NT2/D1 (cell line): ENCODE measurements around the gene WDR45B.

Source experiments
- DNase-seq: peaks from one replicate; pipeline ENCODE4 v3.0.0-alpha.2; 2011; ENCODE audit warnings: low read depth, low spot score
- H3K27me3 ChIP-seq: 2 replicates; pipeline ENCODE4 v1.6.0; 2011; ENCODE audit warnings: mild to moderate bottlenecking; ENCODE audit not compliant: insufficient read length, insufficient read depth
- H3K36me3 ChIP-seq: 2 replicates; pipeline ENCODE4 v1.6.1; 2011; ENCODE audit warnings: mild to moderate bottlenecking, low read length, mixed read lengths; ENCODE audit not compliant: insufficient read depth, insufficient read length
- H3K4me1 ChIP-seq: 2 replicates; pipeline ENCODE4 v1.5.1; 2011; ENCODE audit not compliant: insufficient read depth, insufficient read length
- H3K4me3 ChIP-seq: 2 replicates; pipeline ENCODE4 v1.5.1; 2011; ENCODE audit warnings: low read depth; ENCODE audit not compliant: insufficient read length
- H3K9ac ChIP-seq: 2 replicates; pipeline ENCODE4 v1.6.0; 2011; ENCODE audit warnings: low read depth; ENCODE audit not compliant: insufficient read length
- H3K9me3 ChIP-seq: 2 replicates; pipeline ENCODE4 v1.5.1; 2011; ENCODE audit warnings: mild to moderate bottlenecking, low read length; ENCODE audit not compliant: insufficient read depth
- SUZ12 ChIP-seq: IDR thresholded peaks from 2 replicates; pipeline ENCODE4 v1.6.1; 2011; ENCODE audit not compliant: insufficient read length, insufficient read depth; ENCODE audit errors: extremely low read depth
- YY1 ChIP-seq: IDR thresholded peaks from 2 replicates; pipeline ENCODE4 v1.6.1; 2011; ENCODE audit not compliant: insufficient read length, insufficient read depth
- ZNF274 ChIP-seq: IDR thresholded peaks from 2 replicates; pipeline ENCODE4 v1.6.1; 2011; ENCODE audit warnings: mild to moderate bottlenecking, low read depth, low read length

Gene WDR45B

GRCh38 chr17:82645516-82645915 lies 2.7 kb downstream of the WDR45B start:
- no peak overlapping the region for H3K9ac ChIP-seq

GRCh38 chr17:82644148-82644547 lies 4.1 kb downstream of the WDR45B start:
- TF ChIP-seq ZNF274 (no peak), SUZ12 (no peak), YY1 (no peak)

More at GRCh38 chr17:82645516-82645915, 2.7 kb downstream of the WDR45B start:
- Histone ChIP-seq H3K36me3 (peaks cover 46% of the 10 kb centered on the region), H3K4me1 (peaks cover 12% of the 10 kb centered on the region), H3K9me3 (no peaks in the 10 kb centered on the region), H3K27me3 (no peaks in the 10 kb centered on the region), H3K4me3 (no peak overlapping the region)
- TF ChIP-seq SUZ12 (no peak), YY1 (no peak)
- no peak for DNase-seq

GRCh38 chr17:82642022-82642421 lies 6.2 kb downstream of the WDR45B start:
- no peak overlapping the region for H3K4me3 ChIP-seq
- H3K4me1 ChIP-seq = peaks cover 3% of the 10 kb centered on the region
- no peak for DNase-seq
- H3K36me3 ChIP-seq = peaks cover 77% of the 10 kb centered on the region
- H3K9ac ChIP-seq = no peak overlapping the region
- TF ChIP-seq SUZ12 (no peak), YY1 (no peak), ZNF274 (no peak)
- H3K27me3 ChIP-seq = no peaks in the 10 kb centered on the region
- peaks cover 13% of the 10 kb centered on the region for H3K9me3 ChIP-seq

More at GRCh38 chr17:82644148-82644547, 4.1 kb downstream of the WDR45B start:
- Histone ChIP-seq H3K4me1 (peaks cover 6% of the 10 kb centered on the region), H3K27me3 (no peaks in the 10 kb centered on the region), H3K9me3 (no peaks in the 10 kb centered on the region; the same call in 1 of the 2 replicates), H3K4me3 (no peak overlapping the region), H3K9ac (no peak overlapping the region), H3K36me3 (peaks cover 59% of the 10 kb centered on the region)
- no peak for DNase-seq

GRCh38 chr17:82640036-82640435 lies 8.2 kb downstream of the WDR45B start:
- H3K27me3 ChIP-seq = no peaks in the 10 kb centered on the region
- no peak overlapping the region for H3K4me3 ChIP-seq
- no peak for TF ChIP-seq ZNF274
- no peak for TF ChIP-seq YY1
- TF ChIP-seq SUZ12 = no peak
- H3K36me3 ChIP-seq = peaks cover 88% of the 10 kb centered on the region
- H3K4me1 ChIP-seq = peaks cover 3% of the 10 kb centered on the region
- no peak overlapping the region for H3K9ac ChIP-seq
- no peak for DNase-seq
- peaks cover 19% of the 10 kb centered on the region for H3K9me3 ChIP-seq

- H3K9me3 ChIP-seq = peaks cover 19% of the 10 kb centered on the region
- no peak for TF ChIP-seq SUZ12
- no peak for TF ChIP-seq ZNF274
- TF ChIP-seq YY1 = no peak
- peaks cover 91% of the 10 kb centered on the region for H3K36me3 ChIP-seq
- no peak for DNase-seq
- no peaks in the 10 kb centered on the region for H3K27me3 ChIP-seq
- peaks cover 3% of the 10 kb centered on the region for H3K4me1 ChIP-seq
- no peak overlapping the region for H3K4me3 ChIP-seq
- H3K9ac ChIP-seq = no peak overlapping the region
These were observed 8.6 kb downstream of the WDR45B start for GRCh38 chr17:82639628-82640027.

GRCh38 chr17:82638183-82638773 lies 10.0 kb downstream of the WDR45B start:
- no peak overlapping the region for H3K9ac ChIP-seq
- no peak for DNase-seq
- no peaks in the 10 kb centered on the region for H3K27me3 ChIP-seq
- peaks cover 19% of the 10 kb centered on the region for H3K9me3 ChIP-seq
- no peak overlapping the region for H3K4me3 ChIP-seq
- peaks cover 3% of the 10 kb centered on the region for H3K4me1 ChIP-seq
- TF ChIP-seq ZNF274 (no peak), SUZ12 (no peak), YY1 (no peak)
- H3K36me3 ChIP-seq = peaks cover 89% of the 10 kb centered on the region

- TF ChIP-seq YY1 (no peak), ZNF274 (no peak), SUZ12 (no peak)
- DNase-seq = no peak
- peaks cover under 1% of the 10 kb centered on the region for H3K4me1 ChIP-seq
- H3K9ac ChIP-seq = no peak overlapping the region
- H3K36me3 ChIP-seq = peaks cover 88% of the 10 kb centered on the region
- peaks cover 19% of the 10 kb centered on the region for H3K9me3 ChIP-seq
- no peak overlapping the region for H3K4me3 ChIP-seq
- H3K27me3 ChIP-seq = no peaks in the 10 kb centered on the region
These were observed 11.3 kb downstream of the WDR45B start for GRCh38 chr17:82636626-82637598.
